CD14-positive monocyte (primary cell): ENCODE data around the gene NTNG2. TPM values are rescaled to one million over a fixed set of nuclear protein-coding genes. Genes with fewer than 3 reads are reported as not detected.

ENCODE experiments used
- DNase-seq, 3 donors: peaks; one replicate each; pipeline ENCODE4 v3.0.0-alpha.2; 2011 to 2022
- H2AFZ ChIP-seq: 2 replicates; pipeline ENCODE4 v1.6.0; 2012; ENCODE audit warnings: mild to moderate bottlenecking, low read depth, low read length, inconsistent platforms; ENCODE audit not compliant: insufficient read depth, poor library complexity, severe bottlenecking
- H3K27ac ChIP-seq, 2 donors: 1 replicate in 1 of 2; 2 replicates in 1 of 2; pipeline ENCODE4 v1.5.1; 2012 to 2013; ENCODE audit warnings: low read length in 2 of 2, control low read depth in 1 of 2, inconsistent platforms in 1 of 2, low read depth in 1 of 2, mild to moderate bottlenecking in 1 of 2
- H3K27me3 ChIP-seq, 2 donors: one replicate each; pipeline versions ENCODE4 v1.6.0 to v1.6.1; 2011 to 2013; ENCODE audit warnings: low read length in 2 of 2; ENCODE audit not compliant: control insufficient read depth in 2 of 2, insufficient read depth in 2 of 2
- H3K36me3 ChIP-seq, 2 donors: replicated peaks in 1 of 2; 1 replicate in 1 of 2; 2 replicates in 1 of 2; pipeline versions ENCODE4 v1.5.1 to v1.6.1; 2012 to 2013; ENCODE audit warnings: low read length in 2 of 2, control low read depth in 1 of 2, inconsistent platforms in 1 of 2, mild to moderate bottlenecking in 1 of 2; ENCODE audit not compliant: insufficient read depth in 2 of 2, control insufficient read depth in 1 of 2
- H3K4me1 ChIP-seq, 2 donors: 1 replicate in 1 of 2; 2 replicates in 1 of 2; pipeline versions ENCODE4 v1.5.1 to v1.6.1; 2012 to 2013; ENCODE audit warnings: low read length in 2 of 2, control low read depth in 1 of 2, inconsistent platforms in 1 of 2, mild to moderate bottlenecking in 1 of 2, moderate library complexity in 1 of 2; ENCODE audit not compliant: insufficient read depth in 2 of 2, control insufficient read depth in 1 of 2
- H3K4me2 ChIP-seq: replicated peaks from 2 replicates; pipeline ENCODE3; 2012; ENCODE audit warnings: low read length, moderate library complexity, mild to moderate bottlenecking; ENCODE audit not compliant: poor library complexity, severe bottlenecking; ENCODE audit errors: extremely low read depth
- H3K4me3 ChIP-seq, 3 experiments: fragments of 200-600 bp in 1 of 3; sonication (generic) in 1 of 3; replicated peaks in 1 of 3; 1 replicate in 2 of 3; 2 replicates in 1 of 3; pipeline ENCODE4 v1.5.1; 2011 to 2013; ENCODE audit warnings: low read length in 3 of 3, mild to moderate bottlenecking in 3 of 3, control low read depth in 2 of 3, low read depth in 2 of 3, inconsistent platforms in 1 of 3, moderate library complexity in 1 of 3
- H3K79me2 ChIP-seq: 2 replicates; pipeline ENCODE4 v1.6.0; 2012; ENCODE audit warnings: mild to moderate bottlenecking, control low read depth, inconsistent platforms, low read length, moderate library complexity; ENCODE audit not compliant: insufficient read depth
- H3K9ac ChIP-seq: 2 replicates; pipeline ENCODE4 v1.6.0; 2017; ENCODE audit warnings: low read length, mild to moderate bottlenecking; ENCODE audit not compliant: insufficient read depth, poor library complexity, severe bottlenecking
- H3K9me3 ChIP-seq, 2 donors: replicated peaks in 1 of 2; 1 replicate in 1 of 2; 2 replicates in 1 of 2; pipeline versions ENCODE4 v1.5.1 to v1.6.1; 2012 to 2013; ENCODE audit warnings: low read length in 2 of 2, control low read depth in 1 of 2; ENCODE audit not compliant: control insufficient read depth in 1 of 2, insufficient read depth in 1 of 2
- H4K20me1 ChIP-seq: 2 replicates; pipeline ENCODE4 v1.6.0; 2012; ENCODE audit warnings: mild to moderate bottlenecking, low read length, control low read depth, moderate library complexity; ENCODE audit not compliant: insufficient read depth
- H3K27ac Mint-ChIP-seq, 7 donors: one replicate each; pipeline ENCODE4 v1.8.0; 2020; ENCODE audit warnings: mild to moderate bottlenecking in 7 of 7, mixed read lengths in 7 of 7, moderate library complexity in 6 of 7, inconsistent platforms in 2 of 7
- H3K27me3 Mint-ChIP-seq, 3 donors: one replicate each; pipeline ENCODE4 v1.8.0; 2021 to 2022; ENCODE audit warnings: low read depth in 3 of 3, mild to moderate bottlenecking in 3 of 3, mixed read lengths in 3 of 3, moderate library complexity in 3 of 3, inconsistent platforms in 1 of 3
- H3K36me3 Mint-ChIP-seq, 2 donors: one replicate each; pipeline ENCODE4 v1.8.0; 2020; ENCODE audit warnings: mixed read lengths in 2 of 2, inconsistent platforms in 1 of 2, mild to moderate bottlenecking in 1 of 2
- H3K4me1 Mint-ChIP-seq: one replicate; pipeline ENCODE4 v1.8.0; 2020; ENCODE audit warnings: mild to moderate bottlenecking, mixed read lengths
- H3K4me3 Mint-ChIP-seq, 2 donors: one replicate each; pipeline ENCODE4 v1.8.0; 2020; ENCODE audit warnings: mild to moderate bottlenecking in 2 of 2, mixed read lengths in 2 of 2, moderate library complexity in 1 of 2
- H3K9me3 Mint-ChIP-seq, 7 donors: one replicate each; pipeline ENCODE4 v1.8.0; 2020 to 2022; ENCODE audit warnings: mixed read lengths in 7 of 7, mild to moderate bottlenecking in 6 of 7, moderate library complexity in 6 of 7, inconsistent platforms in 2 of 7
- CTCF ChIP-seq: fragments of 200-600 bp; IDR thresholded peaks from one replicate; pipeline ENCODE4 v1.8.0; 2022; ENCODE audit warnings: antibody characterized with exemption, mild to moderate bottlenecking
- WGBS: methylation state at CpG from one replicate; pipeline ENCODE4 v1.1.5; 2013; ENCODE audit warnings: missing lambda C conversion rate; ENCODE audit not compliant: insufficient coverage; 5-methylcytosine and 5-hydroxymethylcytosine counted together
- intact Hi-C, 2 donors: fragments of 100-400 bp; cut with micrococcal nuclease; formaldehyde crosslinking; loops; one replicate each; pipeline versions ENCODE4 v1.15.0 to v1.15.1; 2023
- polyA plus RNA-seq, 3 donors: library from polyadenylated mRNA; depleted of rRNA in 1 of 3; unstranded in 2 of 3; stranded (reverse) in 1 of 3; fragments of 300-500 nt in 2 of 3; fragments of >200 nt in 1 of 3; fragmentation: Illumina TruSeq in 2 of 3; gene quantifications; 1 replicate in 2 of 3; 2 replicates in 1 of 3; pipeline ENCODE4 v1.2.3, GENCODE V29; 2012 to 2021

Gene NTNG2
- polyA plus RNA-seq, 3 donors = 2.1 to 10.0 (median 5.0) TPM

- Histone ChIP-seq H3K36me3 (no peaks in the 10 kb centered on the region), H3K27ac (no peak overlapping the region), H3K4me2 (no peak overlapping the region), H3K27me3 (no peaks in the 10 kb centered on the region), H3K9ac (no peak overlapping the region), H3K4me1 (no peaks in the 10 kb centered on the region), H3K79me2 (no peaks in the 10 kb centered on the region), H3K4me3 (no peak overlapping the region), H2AFZ (no peak overlapping the region), H3K9me3 (no peaks in the 10 kb centered on the region), H4K20me1 (no peaks in the 10 kb centered on the region)
- Mint-ChIP-seq H3K27ac (no peak overlapping the region), H3K27me3 (peaks cover 26 to 30% (median 26%) of the 10 kb centered on the region in 3 donors), H3K9me3 (no peaks in the 10 kb centered on the region), H3K4me1 (peaks cover 2% of the 10 kb centered on the region), H3K4me3 (no peak overlapping the region), H3K36me3 (no peaks in the 10 kb centered on the region)
- intact Hi-C loops = no loop called here
- WGBS = 100% methylated on average over 1 of the region's 4 CpGs
- no peak for DNase-seq
- TF ChIP-seq CTCF = no peak
Measured at GRCh38 chr9:132151118-132151517, 10.7 kb upstream of the NTNG2 start.

GRCh38 chr9:132152231-132152630 lies 9.6 kb upstream of the NTNG2 start:
- Mint-ChIP-seq H3K27ac (no peak overlapping the region), H3K4me3 (no peak overlapping the region), H3K36me3 (no peaks in the 10 kb centered on the region), H3K9me3 (no peaks in the 10 kb centered on the region), H3K27me3 (peaks cover 21 to 28% (median 28%) of the 10 kb centered on the region in 3 donors), H3K4me1 (peaks cover 2% of the 10 kb centered on the region)
- H3K4me2 ChIP-seq = no peak overlapping the region
- H2AFZ ChIP-seq = no peak overlapping the region
- 96% methylated on average over 9 of the region's 10 CpGs for WGBS
- no peak overlapping the region for H3K9ac ChIP-seq
- no peak overlapping the region for H3K27ac ChIP-seq
- no peak for DNase-seq
- intact Hi-C loops = no loop called here
- no peaks in the 10 kb centered on the region for H3K9me3 ChIP-seq
- H3K27me3 ChIP-seq = peaks cover 0 to 3% of the 10 kb centered on the region in 2 donors
- TF ChIP-seq CTCF = no peak
- no peak overlapping the region for H3K4me3 ChIP-seq
- no peaks in the 10 kb centered on the region for H3K4me1 ChIP-seq
- H3K79me2 ChIP-seq = no peaks in the 10 kb centered on the region
- H4K20me1 ChIP-seq = no peaks in the 10 kb centered on the region
- H3K36me3 ChIP-seq = no peaks in the 10 kb centered on the region
